ENCODE data around the gene ADARB2.

DNA sequence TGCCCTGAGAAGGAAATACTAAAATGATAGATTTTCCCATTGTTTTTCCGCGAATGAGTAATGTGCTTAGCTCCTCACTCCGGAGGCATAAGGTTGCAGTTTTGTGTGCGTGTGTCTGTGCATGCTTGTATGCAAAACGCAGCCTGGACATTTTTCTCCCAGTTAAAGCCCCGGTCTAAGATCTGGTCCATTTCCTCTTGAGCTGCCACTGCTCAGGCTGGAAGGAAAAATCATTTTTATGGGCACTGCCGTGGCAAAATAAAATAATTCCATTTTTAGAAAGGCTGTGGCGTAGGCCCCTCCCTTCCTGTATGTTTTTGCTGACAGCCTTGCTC lies 420.5 kb downstream of the ADARB2 start:
- TF ChIP-seq POLR2AphosphoS5 (IDR thresholded peaks at IDR 0.05; ENCODE audit: low read depth, low read length), result no peak
- no peak for TF ChIP-seq POLR2A (IDR thresholded peaks at IDR 0.05; ENCODE audit: low read depth, low read length)
- TF ChIP-seq POU2F2 (IDR thresholded peaks at IDR 0.05; ENCODE audit: low read depth, low read length), result no peak
